KMS-11 (cell line): ENCODE measurements around the gene OPN3.
A peak's percentile ranks its signal among the peaks of the same experiment; 100 is the strongest.

Experiments used
- H2AFZ ChIP-seq: fragments of 200-600 bp; sonication (generic); 2 replicates; pipeline ENCODE4 v1.6.1; 2016; ENCODE audit warnings: antibody characterized with exemption, mixed run types, low read depth
- H3K27ac ChIP-seq: fragments of 200-600 bp; sonication (generic); 2 replicates; pipeline ENCODE4 v1.6.1; 2016; ENCODE audit warnings: mild to moderate bottlenecking, mixed run types
- H3K27me3 ChIP-seq: fragments of 200-600 bp; sonication (generic); 2 replicates; pipeline ENCODE4 v1.6.1; 2017; ENCODE audit warnings: mild to moderate bottlenecking, low read depth, mixed run types, moderate library complexity; ENCODE audit not compliant: insufficient read depth
- H3K36me3 ChIP-seq: fragments of 200-600 bp; sonication (generic); 2 replicates; pipeline ENCODE4 v1.6.1; 2017; ENCODE audit warnings: mild to moderate bottlenecking, mixed run types; ENCODE audit not compliant: insufficient read depth
- H3K4me1 ChIP-seq: fragments of 200-600 bp; sonication (generic); 2 replicates; pipeline ENCODE4 v1.6.1; 2016; ENCODE audit warnings: mild to moderate bottlenecking, low read depth, mixed run types; ENCODE audit not compliant: poor library complexity, severe bottlenecking
- H3K4me2 ChIP-seq: fragments of 200-600 bp; sonication (generic); 2 replicates; pipeline ENCODE4 v1.7.0; 2016; ENCODE audit warnings: mild to moderate bottlenecking, mixed run types
- H3K4me3 ChIP-seq: fragments of 200-600 bp; sonication (generic); IDR thresholded peaks from 2 replicates; pipeline ENCODE4 v1.6.1; 2017; ENCODE audit warnings: low read depth, low read length, mixed read lengths; ENCODE audit not compliant: insufficient read depth
- H3K79me2 ChIP-seq: fragments of 200-600 bp; sonication (generic); 2 replicates; pipeline ENCODE4 v1.6.1; 2016; ENCODE audit warnings: low read depth, mixed run types; ENCODE audit not compliant: insufficient read depth
- H3K9ac ChIP-seq: fragments of 200-600 bp; sonication (generic); 2 replicates; pipeline ENCODE4 v1.6.1; 2016; ENCODE audit warnings: mild to moderate bottlenecking, mixed run types
- H4K20me1 ChIP-seq: fragments of 200-600 bp; sonication (generic); 2 replicates; pipeline ENCODE4 v1.6.1; 2016; ENCODE audit warnings: mild to moderate bottlenecking, mixed run types; ENCODE audit not compliant: insufficient read depth
- CTCF ChIP-seq: fragments of 200-600 bp; sonication (generic); conservative IDR thresholded peaks from 2 replicates; pipeline ENCODE4 v1.6.1; 2017; ENCODE audit warnings: low read depth, mild to moderate bottlenecking, antibody characterized with exemption, low read length, moderate library complexity, mixed read lengths

Gene OPN3

DNA sequence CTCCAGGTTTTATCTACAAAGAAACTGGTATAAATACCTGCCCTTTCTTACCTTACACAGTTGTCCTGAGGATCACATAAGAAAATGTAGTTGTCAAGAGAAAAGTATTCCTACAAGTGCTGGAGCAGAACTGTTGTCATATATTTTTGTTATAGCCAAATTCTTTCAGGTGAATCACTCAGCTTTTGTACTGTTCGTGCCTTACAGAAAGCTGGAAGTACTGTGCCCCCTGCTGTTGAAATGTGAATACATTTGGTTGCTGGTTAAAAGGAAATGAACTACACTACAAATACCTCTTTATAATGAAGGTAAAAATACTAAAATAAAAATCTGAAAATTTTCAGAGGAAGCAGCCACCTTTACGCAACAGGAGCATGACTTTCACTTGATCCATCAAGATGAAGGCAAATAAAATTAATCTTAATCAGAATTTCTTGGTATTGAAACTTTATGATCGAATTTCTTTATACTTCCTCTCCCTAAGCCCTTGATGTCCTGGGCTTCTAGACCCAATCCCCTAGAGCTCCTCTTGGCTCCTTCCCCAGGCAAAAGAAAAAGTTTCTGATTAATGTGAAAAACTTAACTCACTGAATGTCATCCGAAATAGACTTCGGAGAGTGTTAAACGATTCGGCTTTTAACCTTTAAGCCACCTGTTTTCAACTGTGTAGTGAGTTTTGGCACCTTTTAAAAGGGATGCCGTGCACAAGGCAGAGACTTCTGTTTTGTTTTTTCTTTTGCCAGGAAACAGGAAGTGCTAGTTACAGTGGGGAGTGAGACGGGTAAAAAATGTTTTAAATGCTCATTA is 12.5 kb downstream of the OPN3 start:
- Histone ChIP-seq H4K20me1 (no peaks in the 10 kb centered on the region), H3K4me3 (no peak overlapping the region), H3K9ac (no peak overlapping the region), H3K27ac (no peak overlapping the region), H3K79me2 (no peaks in the 10 kb centered on the region), H2AFZ (no peak overlapping the region), H3K4me1 (no peaks in the 10 kb centered on the region), H3K27me3 (no peaks in the 10 kb centered on the region), H3K36me3 (no peaks in the 10 kb centered on the region), H3K4me2 (no peak overlapping the region)
- TF ChIP-seq CTCF, result peak; percentile 65

DNA sequence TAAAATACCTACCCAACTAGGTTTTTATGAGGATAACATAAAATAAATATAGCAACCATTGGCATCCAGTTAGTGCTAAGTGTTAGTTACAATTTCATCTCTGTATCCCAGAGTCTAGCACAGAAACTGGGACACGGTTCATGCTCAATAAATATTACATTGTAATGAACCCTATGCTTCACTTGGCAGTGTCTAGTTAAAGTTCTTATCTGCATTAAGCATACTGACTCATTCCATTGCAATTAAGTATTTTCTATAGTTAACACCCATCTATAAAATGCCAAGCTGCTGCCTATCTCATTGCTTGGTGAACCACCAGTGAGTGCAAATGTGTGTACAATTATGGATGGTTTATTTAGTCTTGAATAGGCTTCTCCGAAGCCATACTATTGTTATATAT is 15.2 kb downstream of the OPN3 start:
- no peak overlapping the region for H2AFZ ChIP-seq
- no peak overlapping the region for H3K27ac ChIP-seq
- no peak overlapping the region for H3K4me2 ChIP-seq
- H3K36me3 ChIP-seq, result no peaks in the 10 kb centered on the region
- no peak for TF ChIP-seq CTCF
- H3K27me3 ChIP-seq, result no peaks in the 10 kb centered on the region
- no peaks in the 10 kb centered on the region for H3K79me2 ChIP-seq
- no peak overlapping the region for H3K9ac ChIP-seq
- no peaks in the 10 kb centered on the region for H4K20me1 ChIP-seq
- H3K4me3 ChIP-seq, result no peak overlapping the region
- no peaks in the 10 kb centered on the region for H3K4me1 ChIP-seq

DNA sequence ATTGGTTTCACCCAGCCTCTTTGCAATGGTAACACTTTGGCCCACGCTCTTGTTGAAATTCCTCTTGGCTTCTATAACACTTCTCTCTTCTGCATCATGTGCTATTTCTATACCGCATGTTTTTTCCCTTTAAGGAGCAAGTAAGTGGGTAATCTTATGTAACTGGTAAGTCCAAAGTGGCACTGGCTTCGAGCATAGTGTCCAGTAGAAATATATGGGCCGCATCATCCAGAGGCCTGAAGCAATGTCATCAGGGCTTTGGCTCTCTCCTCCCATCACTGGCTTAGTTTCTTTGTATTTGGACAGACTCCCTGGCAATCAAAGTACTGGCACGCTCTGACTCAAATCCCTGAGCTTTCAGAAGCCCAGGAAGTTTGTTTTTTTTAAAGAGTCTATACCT is 17.5 kb downstream of the OPN3 start:
- no peak for TF ChIP-seq CTCF

DNA sequence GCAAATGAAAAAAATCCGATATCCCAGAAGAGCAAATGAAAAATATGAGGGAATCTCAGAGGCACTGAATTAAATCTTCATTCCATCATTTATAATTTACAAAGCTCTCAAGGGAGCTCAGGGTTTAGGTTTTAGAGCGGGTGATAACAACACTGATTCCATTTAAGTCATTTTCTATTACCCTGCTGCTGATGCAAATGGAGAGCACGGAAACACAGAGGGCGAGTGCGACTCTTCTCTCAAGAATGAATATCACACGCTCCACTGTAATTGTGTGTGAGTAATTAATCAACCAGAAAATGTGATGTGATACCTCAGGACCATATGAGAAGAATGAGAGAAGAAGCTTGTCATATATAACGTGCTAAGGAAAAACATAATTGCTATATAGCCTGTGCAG is 22.7 kb downstream of the OPN3 start:
- no peak overlapping the region for H3K4me2 ChIP-seq
- H4K20me1 ChIP-seq, result no peaks in the 10 kb centered on the region
- no peaks in the 10 kb centered on the region for H3K79me2 ChIP-seq
- no peaks in the 10 kb centered on the region for H3K36me3 ChIP-seq
- no peak for TF ChIP-seq CTCF
- H2AFZ ChIP-seq, result no peak overlapping the region
- H3K4me1 ChIP-seq, result peaks cover 23% of the 10 kb centered on the region
- no peak overlapping the region for H3K4me3 ChIP-seq
- H3K27ac ChIP-seq, result no peak overlapping the region
- H3K27me3 ChIP-seq, result no peaks in the 10 kb centered on the region
- no peak overlapping the region for H3K9ac ChIP-seq

More for the DNA sequence above, 17.5 kb downstream of the OPN3 start:
- no peak overlapping the region for H2AFZ ChIP-seq
- no peaks in the 10 kb centered on the region for H3K4me1 ChIP-seq
- no peak overlapping the region for H3K9ac ChIP-seq
- no peaks in the 10 kb centered on the region for H4K20me1 ChIP-seq
- H3K27ac ChIP-seq, result no peak overlapping the region
- H3K79me2 ChIP-seq, result no peaks in the 10 kb centered on the region
- H3K4me3 ChIP-seq, result no peak overlapping the region
- H3K27me3 ChIP-seq, result no peaks in the 10 kb centered on the region
- H3K4me2 ChIP-seq, result no peak overlapping the region
- no peaks in the 10 kb centered on the region for H3K36me3 ChIP-seq
